Amniotic epithelial cell (primary cell): Measurements from ENCODE around the gene KRTAP4-4.
"Not testable (repeated sequence)": the region's sequence is repeated elsewhere in the genome, so short reads cannot be mapped to it uniquely, and the experiment has no call there.

ENCODE experiments used
- DNase-seq: peaks from one replicate; pipeline ENCODE4 v3.0.0-alpha.2; 2010; ENCODE audit warnings: low read depth

KRTAP4-4 gene

DNA sequence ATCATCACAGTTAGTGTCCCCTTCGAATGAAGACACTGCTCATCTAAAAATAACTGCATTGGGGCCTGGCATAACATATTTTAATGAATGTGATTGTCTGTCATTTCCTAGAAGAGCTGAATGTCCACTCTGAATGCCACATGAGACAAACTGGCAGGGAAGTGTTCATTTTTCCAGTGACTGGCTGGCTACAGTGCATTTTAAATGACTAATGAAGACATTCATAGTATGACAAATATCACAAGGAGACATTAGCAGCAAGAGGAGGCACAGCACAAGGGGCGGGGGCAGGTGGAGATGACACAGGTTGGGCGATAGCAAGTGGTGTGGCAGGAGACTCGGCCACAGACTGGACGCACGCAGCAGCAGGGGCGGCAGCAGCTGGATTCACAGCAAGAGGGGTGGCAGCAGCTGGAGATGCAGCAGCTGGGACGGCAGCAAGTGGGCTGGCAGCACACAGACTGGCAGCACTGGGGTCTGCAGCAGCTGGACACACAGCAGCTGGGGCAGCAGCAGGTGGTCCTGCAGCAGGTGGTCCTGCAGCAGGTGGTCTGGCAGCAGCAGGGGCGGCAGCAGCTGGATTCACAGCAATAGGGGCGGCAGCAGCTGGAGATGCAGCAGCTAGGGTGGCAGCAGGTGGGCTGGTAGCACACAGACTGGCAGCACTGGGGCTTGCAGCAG, 11.4 kb downstream of the KRTAP4-4 start:
- DNase-seq: not testable (repeated sequence)

DNA sequence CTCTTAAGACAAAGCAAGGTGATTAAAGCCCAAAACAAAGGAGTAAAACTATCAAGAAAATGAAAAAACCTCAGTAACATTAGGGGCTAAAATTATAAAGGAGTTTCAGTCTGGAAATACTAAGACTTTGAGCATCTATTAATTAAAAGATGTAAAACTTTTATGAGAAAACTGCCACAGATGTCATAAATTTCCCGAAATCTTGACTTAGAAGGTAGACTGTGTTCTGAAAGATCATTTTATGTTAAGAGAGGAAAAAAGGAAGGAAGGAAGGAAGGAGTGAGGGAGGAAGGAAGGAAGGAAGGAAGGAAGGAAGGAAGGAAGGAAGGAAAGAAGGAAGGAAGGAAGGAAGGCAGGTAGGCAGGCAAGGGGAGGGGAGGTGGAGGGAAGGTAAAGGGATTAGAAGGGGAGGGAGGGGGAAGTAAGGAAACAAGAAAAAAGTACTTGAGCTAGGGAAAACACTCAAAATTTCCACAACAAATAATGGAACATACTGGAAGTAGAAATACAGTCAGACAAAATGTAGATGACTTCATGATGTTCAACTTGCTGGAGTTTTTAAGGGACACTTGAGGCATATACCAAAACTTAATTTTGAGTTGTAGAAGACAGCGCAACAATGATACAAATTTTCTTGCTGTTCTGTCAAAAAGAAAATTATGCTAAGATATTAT, 12.9 kb downstream of the KRTAP4-4 start:
- no peak for DNase-seq

DNA sequence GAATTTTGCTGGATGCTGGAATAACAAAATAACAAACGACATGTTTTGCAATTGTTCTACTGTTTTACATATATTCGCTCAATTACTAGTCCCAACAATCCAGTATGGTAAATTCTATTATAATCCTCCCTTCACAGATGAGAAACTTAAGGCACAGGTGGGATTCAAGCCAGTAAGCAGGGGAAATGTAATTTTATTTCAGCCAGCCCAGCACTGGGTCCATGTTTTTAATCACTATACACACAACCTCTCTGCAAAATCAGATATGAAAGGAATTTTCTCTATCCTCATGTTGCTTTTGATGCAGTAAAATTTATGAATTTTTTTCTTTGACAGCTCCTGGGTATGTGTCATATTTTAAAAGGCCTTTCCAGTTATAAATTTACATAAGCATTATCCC, 15.3 kb downstream of the KRTAP4-4 start:
- no peak for DNase-seq

DNA sequence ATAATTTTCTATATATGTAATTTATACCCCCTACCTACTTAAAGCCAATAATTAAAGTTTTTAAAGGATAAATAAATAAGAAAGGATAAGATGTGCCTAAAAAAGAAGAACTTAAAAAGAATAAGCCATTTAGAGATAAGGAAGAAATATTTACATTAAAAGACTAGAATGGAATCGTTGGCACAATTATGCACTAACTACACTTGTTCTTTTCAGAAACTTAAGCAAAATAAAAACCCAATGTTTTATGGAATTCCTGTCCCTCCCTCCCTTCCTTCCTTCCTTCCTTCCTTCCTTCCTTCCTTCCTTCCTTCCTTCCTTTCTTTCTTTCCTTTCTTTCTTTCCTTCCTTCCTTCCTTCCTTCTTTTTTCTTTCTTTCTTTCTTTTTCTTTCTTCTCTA, 15.7 kb downstream of the KRTAP4-4 start:
- DNase-seq: no peak

DNA sequence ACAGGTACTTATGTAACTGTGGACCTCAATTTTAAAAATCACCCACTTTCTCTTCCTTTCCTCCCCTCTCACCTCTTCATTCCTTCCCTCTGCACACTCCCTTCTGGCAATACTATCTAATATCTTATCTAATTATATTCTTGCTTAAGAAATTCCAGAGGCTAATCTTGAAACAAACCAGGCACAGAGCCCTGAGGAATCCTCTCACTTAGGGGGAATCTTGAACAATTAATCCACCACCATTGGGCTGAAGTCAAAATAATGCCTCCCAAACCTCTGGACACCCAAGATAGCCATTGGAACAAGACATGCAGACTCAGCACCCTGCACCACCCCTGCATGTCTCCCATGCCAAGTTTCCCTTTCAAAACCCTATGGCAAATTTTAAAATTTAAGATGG, 19.2 kb downstream of the KRTAP4-4 start:
- peak; percentile 51 for DNase-seq

DNA sequence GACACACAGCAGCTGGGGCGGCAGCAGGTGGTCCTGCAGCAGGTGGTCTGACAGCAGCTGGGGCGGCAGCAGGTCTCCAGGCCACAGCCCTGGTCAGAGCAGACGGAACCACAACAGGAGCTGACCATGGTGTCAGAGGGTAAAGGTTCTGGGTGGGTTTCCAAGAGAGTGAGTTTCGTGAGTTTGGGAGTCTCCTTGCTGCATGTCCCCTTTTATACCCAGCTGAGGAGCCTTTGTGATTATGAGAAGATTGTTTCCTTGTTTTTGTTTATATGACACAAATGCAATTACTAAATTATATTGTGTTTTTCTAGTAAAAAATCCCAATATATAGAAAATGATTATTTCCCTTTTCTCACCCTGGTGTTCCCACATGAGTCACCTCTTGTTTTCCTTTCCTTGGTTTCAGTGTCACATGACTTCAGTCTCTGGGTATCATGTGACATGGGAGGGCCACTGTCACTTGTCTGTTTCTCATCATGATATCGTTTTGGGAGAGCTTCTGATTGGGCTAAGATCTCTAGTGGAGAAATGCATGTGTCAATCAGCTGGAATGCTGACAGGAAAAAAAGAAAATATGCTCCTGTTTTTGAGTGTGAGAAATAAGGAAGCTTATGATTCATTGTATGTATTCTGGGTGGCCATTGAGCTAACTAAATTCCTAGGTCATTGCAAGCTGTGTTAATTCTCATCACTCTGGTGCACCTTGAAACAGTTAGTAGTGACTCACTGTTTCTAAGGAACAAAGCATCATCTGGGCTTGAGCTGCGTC, 20.0 kb downstream of the KRTAP4-4 start, which contains the start of gene KRTAP4-6:
KRTAP4-6 (minus strand) TSS at position 185 of the 772 bp plus-strand sequence; CDS start at position 128, 57 bp downstream.
- DNase-seq: peak; percentile 84

DNA sequence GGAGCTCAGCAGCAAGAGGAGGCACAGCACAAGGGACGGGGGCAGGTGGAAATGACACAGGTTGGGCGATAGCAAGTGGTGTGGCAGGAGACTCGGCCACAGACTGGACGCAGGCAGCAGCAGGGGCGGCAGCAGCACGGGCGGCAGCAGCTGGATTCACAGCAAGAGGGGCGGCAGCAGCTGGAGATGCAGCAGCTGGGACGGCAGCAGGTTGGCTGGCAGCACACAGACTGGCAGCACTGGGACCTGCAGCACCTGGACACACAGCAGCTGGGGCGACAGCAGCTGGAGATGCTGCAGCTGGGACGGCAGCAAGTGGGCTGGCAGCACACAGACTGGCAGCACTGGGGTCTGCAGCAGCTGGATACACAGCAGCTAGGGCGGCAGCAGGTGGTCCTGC, 20.7 kb downstream of the KRTAP4-4 start:
- DNase-seq: not testable (repeated sequence)

DNA sequence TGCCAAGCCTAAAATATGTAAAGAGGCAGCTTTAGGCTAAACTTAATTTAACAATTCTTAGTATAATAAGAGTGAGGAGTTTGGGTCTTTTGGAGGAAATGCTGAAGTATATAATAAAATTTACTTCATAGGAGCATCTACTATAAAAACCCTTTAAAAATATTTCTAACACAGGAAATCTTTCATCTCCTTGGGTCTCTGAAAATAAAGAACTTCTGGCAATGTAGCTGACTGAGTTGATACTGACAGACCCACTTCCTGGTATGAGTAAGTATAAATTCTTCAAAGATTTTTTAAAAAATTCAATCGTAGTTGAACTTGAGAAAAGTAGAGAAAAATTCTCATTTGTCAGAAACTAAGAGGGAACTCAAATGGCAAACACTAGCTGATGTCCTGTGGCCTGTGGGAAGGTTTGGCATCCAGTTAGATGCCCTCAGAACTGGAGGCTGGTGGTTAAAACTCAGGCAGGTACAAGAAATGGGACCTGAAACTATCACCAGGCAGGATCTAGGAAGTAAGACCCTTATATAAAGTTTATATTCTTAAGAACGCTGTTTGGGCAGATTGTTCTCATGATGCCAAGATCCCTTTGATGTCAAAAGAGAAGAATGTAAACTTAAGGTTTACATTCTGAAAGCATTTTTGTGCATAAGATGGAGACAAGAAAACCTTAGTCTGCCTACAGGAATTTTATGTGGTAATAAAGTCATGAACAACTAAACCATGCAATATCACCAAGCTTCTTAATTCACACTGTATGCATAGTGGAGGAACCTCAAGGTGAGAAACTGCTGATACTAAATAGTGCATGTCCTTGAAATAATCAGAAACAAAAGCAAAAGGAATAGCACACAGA, 26.4 kb downstream of the KRTAP4-4 start:
- no peak for DNase-seq

DNA sequence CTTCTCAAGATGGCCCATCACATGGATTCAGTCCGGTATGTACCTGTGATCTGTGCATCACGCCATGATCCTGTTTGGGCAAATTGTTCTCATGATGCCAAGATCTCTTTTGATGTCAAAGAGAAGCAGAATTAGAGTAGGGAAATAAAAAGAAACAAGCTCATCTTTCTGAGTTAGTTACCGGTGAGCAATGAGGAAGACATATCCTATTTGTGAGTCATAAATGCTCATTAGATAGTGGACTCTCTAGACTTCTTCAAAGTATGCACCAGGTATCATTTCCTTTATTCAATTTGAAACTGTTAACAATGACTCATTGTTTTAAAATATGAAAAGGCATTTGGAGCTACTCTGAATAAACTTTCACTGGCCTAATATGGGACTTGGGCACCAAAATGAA, 28.6 kb downstream of the KRTAP4-4 start:
- peak; percentile 32 for DNase-seq

DNA sequence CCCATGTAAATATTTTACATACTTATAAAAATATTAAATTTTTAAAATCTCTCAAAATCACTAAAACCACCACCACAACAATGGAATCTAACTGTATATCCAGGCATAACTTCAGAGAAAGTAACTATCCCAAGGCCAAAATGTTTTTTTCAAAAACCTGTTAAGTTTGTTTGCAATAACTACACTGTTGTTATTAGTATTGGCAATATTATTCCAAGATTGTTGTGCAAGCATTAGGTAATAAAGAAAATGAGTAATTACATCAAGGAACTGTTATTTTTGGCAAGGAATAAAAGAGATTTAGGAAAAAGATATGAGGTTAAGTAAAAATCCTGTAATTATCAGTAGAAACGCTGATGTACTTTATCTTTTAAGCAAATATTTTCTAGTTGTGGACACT, 33.2 kb downstream of the KRTAP4-4 start:
- DNase-seq: no peak

DNA sequence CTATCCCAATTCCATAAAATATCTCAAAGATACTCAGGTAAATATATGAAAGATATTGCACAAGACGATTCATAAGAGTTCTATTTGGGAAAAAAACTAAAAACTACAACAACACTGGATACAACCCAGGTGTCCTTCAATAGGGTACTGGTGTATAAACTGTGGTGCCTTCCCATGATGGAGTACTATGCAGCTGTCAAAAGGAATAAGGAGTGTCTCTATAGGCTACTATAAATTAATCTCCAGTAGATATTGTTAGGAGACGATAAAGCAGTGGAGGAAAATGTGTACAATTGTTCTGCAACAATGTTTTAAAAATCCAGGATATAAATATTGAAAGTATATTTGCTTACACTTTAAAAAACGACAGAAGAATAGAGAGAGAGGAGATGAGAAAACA, 34.1 kb downstream of the KRTAP4-4 start:
- no peak for DNase-seq

DNA sequence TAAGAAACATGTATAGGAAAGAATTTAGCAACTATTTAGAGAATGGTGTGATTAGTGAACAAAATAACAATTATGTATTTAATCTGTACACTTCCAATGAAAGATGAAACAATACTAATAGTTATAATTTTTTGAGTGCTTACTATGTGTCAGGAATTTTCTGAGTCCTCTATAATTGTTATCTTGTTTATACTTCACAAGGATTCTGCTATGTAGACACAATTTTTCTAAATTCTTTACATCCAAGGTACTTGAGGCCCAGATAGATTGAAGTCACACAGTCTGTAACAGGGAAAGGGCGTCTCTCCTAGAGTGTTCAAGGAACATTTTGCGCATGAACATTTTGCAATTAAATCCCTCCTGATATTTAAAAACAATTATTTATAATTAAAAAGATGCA, 35.5 kb downstream of the KRTAP4-4 start:
- DNase-seq: no peak

DNA sequence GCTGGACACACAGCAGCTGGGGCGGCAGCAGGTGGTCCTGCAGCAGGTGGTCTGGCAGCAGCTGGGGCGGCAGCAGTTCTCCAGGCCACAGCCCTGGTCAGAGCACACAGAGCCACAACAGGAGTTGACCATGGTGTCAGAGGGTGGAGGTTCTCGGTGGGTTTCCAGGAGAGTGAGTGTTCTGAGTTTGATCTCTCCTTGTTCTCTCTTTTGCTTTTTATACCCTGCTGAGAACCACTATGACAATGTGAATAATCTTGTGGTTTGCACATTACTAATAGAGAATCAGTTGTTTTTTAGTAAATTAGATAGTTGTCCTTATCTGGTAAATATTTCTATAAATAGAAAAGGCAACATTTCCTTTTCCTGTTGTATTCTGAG, 36.6 kb downstream of the KRTAP4-4 start, which contains the start of gene KRTAP4-12:
KRTAP4-12 (minus strand) TSS at position 192 of the 381 bp plus-strand sequence; CDS start at position 132, 60 bp downstream.
- not testable (repeated sequence) for DNase-seq

DNA sequence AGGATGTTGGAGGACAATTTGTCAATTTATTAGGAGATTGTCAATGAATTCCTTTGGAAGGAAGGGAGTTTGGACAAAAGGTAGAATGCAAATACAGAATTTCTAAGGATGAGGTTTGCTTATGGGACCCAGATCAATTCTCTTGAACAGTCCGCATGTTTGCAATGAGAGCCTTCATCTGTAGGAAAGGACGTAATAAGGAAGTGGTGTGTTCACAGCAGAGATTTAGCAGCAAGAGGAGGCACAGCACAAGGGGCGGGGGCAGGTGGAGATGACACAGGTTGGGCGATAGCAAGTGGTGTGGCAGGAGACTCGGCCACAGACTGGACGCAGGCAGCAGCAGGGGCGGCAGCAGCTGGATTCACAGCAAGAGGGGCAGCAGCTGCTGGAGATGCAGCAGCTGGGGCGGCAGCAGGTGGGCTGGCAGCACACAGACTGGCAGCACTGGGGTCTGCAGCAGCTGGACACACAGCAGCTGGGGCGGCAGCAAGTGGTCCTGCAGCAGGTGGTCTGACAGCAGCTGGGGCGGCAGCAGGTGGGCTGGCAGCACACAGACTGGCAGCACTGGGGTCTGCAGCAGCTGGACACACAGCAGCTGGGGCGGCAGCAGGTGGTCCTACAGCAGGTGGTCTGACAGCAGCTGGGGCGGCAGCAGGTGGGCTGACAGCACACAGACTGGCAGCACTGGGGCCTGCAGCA, 37.1 kb downstream of the KRTAP4-4 start:
- DNase-seq: not testable (repeated sequence)

DNA sequence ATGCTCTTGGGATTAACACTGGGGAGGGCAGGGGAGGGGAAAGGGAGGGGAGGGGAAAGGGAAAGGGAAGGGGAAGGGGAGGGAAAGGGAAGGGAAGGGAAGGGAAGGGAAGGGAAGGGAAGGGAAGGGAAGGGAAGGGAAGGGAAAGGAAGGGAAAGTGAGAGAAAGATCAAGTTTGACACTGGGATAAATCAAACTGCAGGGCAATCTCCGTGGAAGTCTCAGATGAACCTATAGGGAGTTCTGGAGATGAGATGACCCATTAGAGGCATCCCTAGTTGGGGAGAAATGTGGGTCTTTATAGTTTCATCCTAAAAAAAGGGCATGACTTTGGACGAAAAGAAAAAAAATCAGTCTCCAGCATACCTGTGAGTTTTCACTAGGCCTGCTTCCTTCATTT, 38.8 kb downstream of the KRTAP4-4 start:
- no peak for DNase-seq

DNA sequence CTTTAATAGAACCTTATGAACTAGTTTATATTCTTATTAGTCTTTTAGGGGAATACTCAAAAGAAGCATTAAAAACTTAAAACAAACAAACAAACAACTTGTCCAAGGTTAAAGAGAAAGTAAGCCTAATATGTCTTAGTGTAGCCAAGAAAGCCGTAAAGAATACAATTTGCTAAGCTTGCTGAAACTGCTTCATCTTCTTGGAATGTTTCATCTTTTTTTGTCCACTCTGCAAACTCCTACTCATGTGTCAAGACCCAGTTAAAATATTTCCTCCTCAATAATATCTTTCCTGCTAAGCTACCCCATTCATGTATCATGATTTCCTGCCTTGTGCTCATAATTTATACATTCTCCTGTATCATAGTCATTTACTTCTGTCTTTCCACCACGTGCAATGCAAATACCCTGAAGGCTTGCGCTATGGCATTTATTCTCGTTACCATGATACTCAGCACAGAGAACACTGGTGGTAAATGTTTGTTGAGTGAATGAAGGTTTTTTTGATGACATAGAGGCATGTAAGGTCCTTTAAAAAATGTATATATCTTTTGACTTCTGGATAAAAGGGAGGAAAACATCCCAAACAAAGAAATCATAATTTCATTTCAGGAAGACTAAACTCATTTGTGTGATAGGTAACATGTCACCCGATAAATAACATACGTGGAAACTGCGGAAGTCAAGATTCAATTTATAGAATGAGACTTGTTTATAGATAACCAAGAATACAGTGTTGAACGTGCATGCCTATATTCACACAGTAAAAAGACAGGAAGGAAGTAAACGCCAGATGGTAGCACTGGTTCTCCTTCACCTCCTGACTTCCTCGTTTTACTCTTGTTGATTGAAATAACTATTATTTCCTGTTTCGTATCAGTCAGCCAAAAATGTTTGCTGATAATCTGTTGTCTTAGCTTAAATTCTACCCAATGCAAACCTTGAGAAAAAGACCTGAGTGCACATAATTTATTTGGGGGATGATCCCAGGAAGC, 40.6 kb downstream of the KRTAP4-4 start:
- peak; percentile 25 for DNase-seq

DNA sequence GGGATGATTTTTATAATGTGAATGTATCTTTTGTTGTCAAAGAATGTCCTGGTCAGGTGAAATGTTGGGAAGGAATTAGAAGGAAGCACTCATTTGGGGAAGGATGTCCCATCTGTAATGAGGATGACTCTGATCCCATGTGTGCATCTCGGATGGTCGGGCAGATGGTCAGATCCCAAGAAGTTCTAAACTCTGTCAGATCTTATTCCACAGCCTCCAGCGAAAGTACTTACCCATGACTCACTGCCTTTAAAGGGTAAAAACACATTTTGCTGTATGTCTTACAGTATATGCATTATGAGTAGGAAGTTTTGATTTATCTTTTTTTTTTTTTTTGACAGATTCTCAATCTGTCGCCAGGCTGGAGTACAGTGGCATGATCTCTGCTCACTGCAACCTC, 41.8 kb downstream of the KRTAP4-4 start:
- DNase-seq: no peak

DNA sequence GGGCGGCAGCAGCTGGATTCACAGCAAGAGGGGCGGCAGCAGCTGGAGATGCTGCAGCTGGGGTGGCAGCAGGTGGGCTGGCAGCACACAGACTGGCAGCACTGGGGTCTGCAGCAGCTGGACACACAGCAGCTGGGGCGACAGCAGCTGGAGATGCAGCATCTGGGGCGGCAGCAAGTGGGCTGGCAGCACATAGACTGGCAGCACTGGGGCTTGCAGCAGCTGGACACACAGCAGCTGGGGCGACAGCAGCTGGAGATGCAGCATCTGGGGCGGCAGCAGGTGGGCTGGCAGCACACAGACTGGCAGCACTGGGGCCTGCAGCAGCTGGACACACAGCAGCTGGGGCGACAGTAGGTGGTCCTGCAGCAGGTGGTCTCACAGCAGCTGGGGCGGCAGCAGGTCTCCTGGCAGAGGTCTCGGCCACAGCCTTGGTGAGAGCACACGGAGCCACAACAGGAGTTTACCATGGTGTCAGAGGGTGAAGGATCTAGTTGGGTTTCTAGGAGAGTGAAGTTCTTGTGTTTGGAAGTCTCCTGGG, 42.6 kb downstream of the KRTAP4-4 start, which contains the start of gene KRTAP4-11:
KRTAP4-11 (minus strand) TSS at position 528 of the 541 bp plus-strand sequence; CDS start at position 470, 58 bp downstream.
- not testable (repeated sequence) for DNase-seq

DNA sequence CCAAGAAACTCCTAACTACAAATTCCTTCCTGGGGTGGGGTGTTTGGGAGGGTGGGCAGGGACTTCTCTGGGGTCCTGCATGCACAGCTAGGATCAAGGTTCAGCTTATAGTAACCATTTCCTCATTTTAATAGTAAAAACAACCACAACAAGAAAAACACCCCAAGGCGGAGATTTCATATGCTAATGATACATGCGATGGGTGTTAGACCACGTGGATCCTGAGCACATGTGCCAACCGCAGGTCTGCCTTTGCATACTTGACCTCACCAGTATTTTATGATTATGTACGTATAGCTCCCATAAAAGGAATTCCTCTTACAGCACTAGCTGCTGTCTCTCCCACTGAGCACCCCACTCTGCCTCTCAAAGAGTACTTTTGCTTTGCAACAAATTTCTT, 44.3 kb downstream of the KRTAP4-4 start:
- DNase-seq: no peak
